Lower leg skin (tissue), 4 donors: ENCODE measurements around the gene IYD. TPM values are rescaled to one million over a fixed set of nuclear protein-coding genes. Genes with fewer than 3 reads are reported as not detected.

Source experiments
- DNase-seq, 2 donors: peaks; one replicate each; pipeline ENCODE4 v3.0.0-alpha.2; 2019; ENCODE audit warnings: low spot score in 2 of 2
- H3K4me3 ChIP-seq: fragments of 200-600 bp; sonication (generic); 2 replicates; pipeline ENCODE4 v1.5.1; 2017; ENCODE audit warnings: mild to moderate bottlenecking, low read depth; ENCODE audit not compliant: poor library complexity, severe bottlenecking
- CTCF ChIP-seq, 3 donors: fragments of 450-650 bp; IDR thresholded peaks; one replicate each; pipeline ENCODE4 v1.5.1; 2016; ENCODE audit warnings: antibody characterized with exemption in 3 of 3, mild to moderate bottlenecking in 3 of 3, moderate library complexity in 2 of 3
- POLR2A ChIP-seq, 2 donors: fragments of 450-650 bp; IDR thresholded peaks; one replicate each; pipeline ENCODE4 v1.6.1; 2016 to 2017; ENCODE audit warnings: antibody characterized with exemption in 2 of 2, mild to moderate bottlenecking in 1 of 2, moderate library complexity in 1 of 2
- WGBS, 2 donors: methylation state at CpG; one replicate each; pipeline ENCODE4 v1.1.5; 2018; 5-methylcytosine and 5-hydroxymethylcytosine counted together
- intact Hi-C: fragments of 100-400 bp; cut with DNase I; formaldehyde crosslinking; loops from one replicate; pipeline ENCODE4 v1.15.0; 2023; ENCODE audit warnings: low total_unique reads
- total RNA-seq, 4 donors: library from RNA; depleted of rRNA; stranded (reverse); fragments of >200 nt; gene quantifications; one replicate each; pipeline ENCODE4 v1.1.0, GENCODE V29; 2016

IYD gene
- total RNA-seq, 4 donors from 2014 or later, result 0.42 to 3.1 (median 0.99) TPM

GRCh38 chr6:150403458-150404246 lies 34.8 kb downstream of the IYD start:
- TF ChIP-seq POLR2A (IDR thresholded peaks at IDR 0.05), result no peak
- no peak for TF ChIP-seq CTCF (IDR thresholded peaks at IDR 0.05)
- DNase-seq, result no peak
- 15 to 19% methylated on average over 5 of the region's 5 CpGs for WGBS, 2 donors
- intact Hi-C loops, result no loop called here
- no peak overlapping the region for H3K4me3 ChIP-seq

- WGBS, 2 donors, result 48 to 78% methylated on average over 2 of the region's 2 CpGs
- DNase-seq, result no peak
- no peak overlapping the region for H3K4me3 ChIP-seq
- TF ChIP-seq CTCF (IDR thresholded peaks at IDR 0.05) (no peak), POLR2A (IDR thresholded peaks at IDR 0.05) (no peak)
- intact Hi-C loops, result no loop called here
Measured at GRCh38 chr6:150406948-150407347, 38.1 kb downstream of the IYD start.

GRCh38 chr6:150408842-150409241 lies 40.0 kb downstream of the IYD start:
- WGBS, 2 donors, result 44 to 53% methylated on average over 6 of the region's 6 CpGs
- no peak for DNase-seq
- TF ChIP-seq POLR2A (IDR thresholded peaks at IDR 0.05) (no peak), CTCF (IDR thresholded peaks at IDR 0.05) (no peak)
- intact Hi-C loops, result no loop called here
- H3K4me3 ChIP-seq, result no peak overlapping the region

- TF ChIP-seq CTCF (IDR thresholded peaks at IDR 0.05) (no peak), POLR2A (IDR thresholded peaks at IDR 0.05) (no peak)
- intact Hi-C loops, result no loop called here
- no peak overlapping the region for H3K4me3 ChIP-seq
- WGBS, 2 donors, result 14 to 19% methylated on average over 1 of the region's 1 CpG
- DNase-seq, result peak in 1 of 2 donors; percentile 59
Measured at GRCh38 chr6:150409576-150410066, 40.8 kb downstream of the IYD start.

- H3K4me3 ChIP-seq, result no peak overlapping the region
- no peak for DNase-seq
- intact Hi-C loops, result no loop called here
- TF ChIP-seq POLR2A (IDR thresholded peaks at IDR 0.05), result no peak
- TF ChIP-seq CTCF (IDR thresholded peaks at IDR 0.05), result no peak
- 45 to 52% methylated on average over 4 of the region's 4 CpGs for WGBS, 2 donors
Measured at GRCh38 chr6:150410399-150410798, 41.6 kb downstream of the IYD start.
